ENCODE results near the gene RAP2A.

Gene RAP2A

DNA sequence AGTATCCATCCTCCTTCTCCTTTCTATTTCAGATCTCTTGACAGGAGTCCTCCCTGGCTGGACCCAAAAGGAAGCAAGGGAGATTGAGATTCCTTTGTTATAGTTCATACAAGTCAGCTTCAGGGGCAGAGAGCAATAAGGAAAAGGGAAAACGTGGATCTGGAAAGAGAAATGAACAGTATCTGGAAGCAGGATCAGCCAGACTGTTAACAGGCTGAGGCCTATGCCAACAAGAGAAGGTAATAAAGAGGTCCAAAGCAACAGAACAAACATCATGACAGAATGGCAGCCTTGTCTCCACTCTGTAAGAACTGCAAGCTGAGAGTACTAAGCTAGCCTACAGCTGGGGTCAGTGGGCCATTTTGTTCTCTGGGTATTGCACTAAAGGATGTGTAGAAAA lies 64.5 kb downstream of the RAP2A start:
- no peak for DNase-seq

DNA sequence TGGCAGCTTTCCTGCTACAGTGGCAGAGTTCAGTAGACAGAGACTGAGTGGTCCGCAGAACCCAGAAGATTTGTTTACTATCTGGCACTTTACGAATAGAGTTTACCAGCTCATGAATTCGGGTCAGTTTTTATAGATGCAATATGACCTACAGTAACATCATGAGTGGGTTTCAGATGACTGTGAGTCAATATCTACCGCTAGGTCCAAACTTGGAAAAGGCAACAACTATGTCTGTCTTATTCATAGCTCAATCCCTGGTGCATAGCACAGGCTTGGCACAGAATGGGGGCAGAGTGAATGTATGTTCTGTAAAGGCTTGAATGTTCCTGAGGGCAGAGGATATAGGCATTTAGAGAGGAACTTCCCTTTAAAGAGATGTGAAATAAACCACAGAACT lies 65.2 kb downstream of the RAP2A start:
- DNase-seq: no peak

DNA sequence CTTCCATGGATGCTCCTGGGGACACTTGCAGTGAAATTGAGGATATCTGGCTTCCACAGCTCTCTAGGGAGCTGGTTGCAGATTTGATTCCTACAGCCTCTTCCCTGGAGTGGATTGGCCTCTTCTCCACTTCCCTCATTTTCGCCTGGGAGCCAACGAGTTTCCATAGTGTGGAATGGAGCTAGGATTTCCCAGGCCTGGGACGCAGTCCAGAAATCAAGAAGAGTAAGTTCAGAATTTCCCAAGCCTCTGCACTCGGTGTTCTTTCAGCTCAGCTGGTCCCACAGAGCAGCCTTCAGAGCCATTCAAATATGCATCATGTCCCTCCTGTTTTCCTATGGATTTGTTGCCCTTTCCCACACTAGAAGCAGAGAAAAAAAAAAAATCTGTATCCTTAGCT lies 68.2 kb downstream of the RAP2A start:
- DNase-seq: no peak

DNA sequence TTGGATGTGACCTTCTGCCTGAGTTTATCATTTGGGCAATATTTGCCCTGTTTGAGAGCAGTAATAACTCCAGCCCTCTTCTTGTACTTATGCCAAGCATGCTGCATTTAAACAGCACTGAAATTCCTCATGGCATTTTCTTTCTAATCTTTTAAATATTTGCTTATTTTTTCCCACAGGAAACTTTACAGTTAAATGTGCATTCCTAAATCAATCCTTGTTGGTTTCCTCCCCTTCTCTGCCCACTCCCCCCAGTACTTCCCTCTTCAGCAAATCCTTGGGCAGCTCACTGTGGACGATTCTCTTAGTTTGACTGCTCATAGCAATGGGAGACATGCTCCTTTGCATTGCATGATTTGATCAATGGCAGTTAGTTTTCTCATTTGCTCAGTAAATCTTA lies 68.7 kb downstream of the RAP2A start:
- DNase-seq: no peak

DNA sequence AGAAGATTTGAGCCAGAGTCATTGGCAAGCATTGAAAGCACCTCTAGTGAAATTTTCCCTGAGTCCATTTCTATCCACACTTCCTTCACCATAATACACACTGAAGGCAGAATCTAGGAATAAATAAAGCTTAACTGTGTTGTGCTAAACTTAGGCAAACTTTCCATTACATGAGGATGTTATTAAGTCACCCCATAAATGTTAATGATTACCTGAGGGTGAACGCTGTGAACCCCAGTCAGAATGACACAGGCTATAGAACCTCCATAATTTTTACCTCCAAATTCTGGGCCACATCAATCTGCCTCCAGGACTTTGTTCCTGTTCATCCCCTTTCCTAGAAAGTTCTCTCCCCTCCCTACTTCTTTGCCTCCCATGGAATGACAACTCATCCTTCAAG lies 71.0 kb downstream of the RAP2A start:
- DNase-seq: no peak

DNA sequence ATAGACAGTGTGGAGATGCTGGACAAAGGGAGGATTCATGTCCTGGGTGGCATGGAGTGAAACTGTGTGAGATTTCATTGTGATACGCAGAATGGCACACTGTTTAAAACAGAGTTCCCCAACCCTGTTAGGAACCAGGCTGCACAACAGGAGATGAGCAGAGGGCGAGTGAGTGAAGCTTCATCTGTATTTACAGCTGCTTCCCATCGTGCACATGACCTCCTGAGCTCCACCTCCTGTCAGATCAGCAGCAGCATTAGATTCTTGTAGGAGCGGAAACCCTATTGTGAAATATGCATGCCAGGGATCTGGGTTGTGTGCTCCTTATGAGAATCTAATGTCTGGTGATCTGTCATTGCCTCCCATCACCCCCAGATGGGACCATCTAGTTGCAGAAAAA lies 72.5 kb downstream of the RAP2A start:
- DNase-seq: no peak

DNA sequence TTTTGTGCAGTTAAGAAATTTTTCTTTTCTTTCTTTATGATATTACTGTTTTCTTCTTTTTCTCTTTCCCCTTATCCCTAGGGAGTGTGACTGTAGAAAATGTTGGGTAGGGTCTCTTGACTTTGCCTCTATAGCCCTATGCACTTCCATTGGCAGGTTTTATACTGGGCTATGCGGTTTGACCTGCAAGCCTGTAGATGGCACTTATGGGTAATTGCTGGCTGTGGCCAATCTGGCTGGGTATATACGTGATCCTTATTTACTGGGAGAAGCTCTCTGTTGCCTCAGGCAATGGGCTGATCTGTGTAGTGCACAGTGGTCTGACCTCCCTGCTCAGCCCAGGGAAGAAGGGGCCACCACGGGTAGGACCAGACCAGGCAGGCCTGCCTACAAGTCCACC lies 78.8 kb downstream of the RAP2A start:
- DNase-seq: no peak

DNA sequence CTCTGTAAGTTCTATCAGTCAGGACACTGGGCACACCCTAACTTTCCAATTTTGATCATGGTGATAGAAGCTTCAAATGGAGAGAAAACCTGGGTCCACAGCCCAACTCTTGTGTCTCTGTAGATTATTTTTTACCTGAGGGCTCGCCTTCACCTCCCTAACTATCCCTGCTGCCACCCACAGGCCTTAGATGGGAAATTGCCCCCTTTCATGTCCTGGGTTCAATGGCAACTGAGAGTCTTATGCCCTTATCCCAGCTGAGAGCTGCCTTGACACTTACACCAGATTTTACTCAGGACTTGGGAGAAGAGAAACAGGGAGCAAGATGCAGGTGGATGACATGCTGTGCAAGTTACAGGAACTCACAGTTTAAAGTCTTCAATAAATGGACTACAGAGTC lies 81.7 kb downstream of the RAP2A start:
- no peak for DNase-seq

DNA sequence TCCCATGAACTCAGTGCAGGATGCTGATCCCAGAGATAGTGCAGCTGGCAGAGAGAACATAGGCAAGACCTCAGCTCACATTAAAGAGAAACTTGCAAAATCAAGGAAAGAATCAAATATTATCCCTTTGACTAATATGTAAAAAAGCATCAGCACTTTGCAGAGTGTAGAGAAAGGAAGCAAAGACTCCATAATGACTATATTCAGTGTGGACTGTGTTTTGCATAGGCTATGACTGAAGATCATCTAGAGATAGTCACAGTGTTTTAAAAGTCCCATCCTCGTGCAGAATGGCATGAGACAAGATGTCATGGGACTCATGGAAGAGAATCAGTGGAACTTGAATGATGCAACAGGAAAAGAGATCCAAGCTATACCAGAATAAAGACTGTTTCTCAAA lies 84.0 kb downstream of the RAP2A start:
- DNase-seq: no peak

All from SW 1271 (cell line).